Hepatocyte (in vitro differentiated cells): Measurements from ENCODE around the gene ZNF747.

Experiments used
- EZH2 ChIP-seq: fragments of 200-600 bp; sonication (generic); IDR thresholded peaks from 2 replicates; pipeline ENCODE4 v1.6.1; 2016; ENCODE audit warnings: antibody characterized with exemption, mild to moderate bottlenecking, borderline replicate concordance
- TF ChIP-seq, protein P1 (sequence below): fragments of 200-600 bp; sonication (generic); IDR thresholded peaks from 2 replicates; pipeline ENCODE4 v1.5.1; 2016; ENCODE audit warnings: antibody characterized with exemption, mild to moderate bottlenecking; ENCODE audit not compliant: poor library complexity

- TF ChIP-seq, protein P1, sequence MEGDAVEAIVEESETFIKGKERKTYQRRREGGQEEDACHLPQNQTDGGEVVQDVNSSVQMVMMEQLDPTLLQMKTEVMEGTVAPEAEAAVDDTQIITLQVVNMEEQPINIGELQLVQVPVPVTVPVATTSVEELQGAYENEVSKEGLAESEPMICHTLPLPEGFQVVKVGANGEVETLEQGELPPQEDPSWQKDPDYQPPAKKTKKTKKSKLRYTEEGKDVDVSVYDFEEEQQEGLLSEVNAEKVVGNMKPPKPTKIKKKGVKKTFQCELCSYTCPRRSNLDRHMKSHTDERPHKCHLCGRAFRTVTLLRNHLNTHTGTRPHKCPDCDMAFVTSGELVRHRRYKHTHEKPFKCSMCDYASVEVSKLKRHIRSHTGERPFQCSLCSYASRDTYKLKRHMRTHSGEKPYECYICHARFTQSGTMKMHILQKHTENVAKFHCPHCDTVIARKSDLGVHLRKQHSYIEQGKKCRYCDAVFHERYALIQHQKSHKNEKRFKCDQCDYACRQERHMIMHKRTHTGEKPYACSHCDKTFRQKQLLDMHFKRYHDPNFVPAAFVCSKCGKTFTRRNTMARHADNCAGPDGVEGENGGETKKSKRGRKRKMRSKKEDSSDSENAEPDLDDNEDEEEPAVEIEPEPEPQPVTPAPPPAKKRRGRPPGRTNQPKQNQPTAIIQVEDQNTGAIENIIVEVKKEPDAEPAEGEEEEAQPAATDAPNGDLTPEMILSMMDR, result no peak
- TF ChIP-seq EZH2, result no peak
These were observed 20.9 kb upstream of the ZNF747 start for GRCh38 chr16:30555315-30556124.
